ENCODE results near the gene PALD1.

PALD1 gene

GRCh38 chr10:70512149-70512639 lies 33.6 kb downstream of the PALD1 start:
- no peak for DNase-seq

GRCh38 chr10:70513848-70514309 lies 35.3 kb downstream of the PALD1 start:
- TF ChIP-seq GATA1 (IDR thresholded peaks at IDR 0.05; ENCODE audit: low read depth, low read length) (no peak), POLR2A (IDR thresholded peaks at IDR 0.05; ENCODE audit: low read length) (no peak)
- no peak for DNase-seq

More at GRCh38 chr10:70512149-70512639, 33.6 kb downstream of the PALD1 start:
- no peak for TF ChIP-seq GATA1 (IDR thresholded peaks at IDR 0.05; ENCODE audit: low read depth, low read length)
- no peak for TF ChIP-seq POLR2A (IDR thresholded peaks at IDR 0.05; ENCODE audit: low read length)

- DNase-seq, result no peak
- TF ChIP-seq POLR2A (IDR thresholded peaks at IDR 0.05; ENCODE audit: low read length), result no peak
- TF ChIP-seq GATA1 (IDR thresholded peaks at IDR 0.05; ENCODE audit: low read depth, low read length), result no peak
Measured at GRCh38 chr10:70514591-70514990, 36.0 kb downstream of the PALD1 start.

- TF ChIP-seq GATA1 (IDR thresholded peaks at IDR 0.05; ENCODE audit: low read depth, low read length) (no peak), POLR2A (IDR thresholded peaks at IDR 0.05; ENCODE audit: low read length) (no peak)
- DNase-seq, result no peak
Measured at GRCh38 chr10:70515035-70515667, 36.6 kb downstream of the PALD1 start.

- TF ChIP-seq POLR2A (IDR thresholded peaks at IDR 0.05; ENCODE audit: low read length) (no peak), GATA1 (IDR thresholded peaks at IDR 0.05; ENCODE audit: low read depth, low read length) (no peak)
- DNase-seq, result no peak
Measured at GRCh38 chr10:70518695-70519094, 40.1 kb downstream of the PALD1 start.

- no peak for TF ChIP-seq POLR2A (IDR thresholded peaks at IDR 0.05; ENCODE audit: low read length)
- TF ChIP-seq GATA1 (IDR thresholded peaks at IDR 0.05; ENCODE audit: low read depth, low read length), result no peak
- DNase-seq, result no peak
Measured at GRCh38 chr10:70523057-70523456, 44.5 kb downstream of the PALD1 start.

- DNase-seq, result no peak
- TF ChIP-seq POLR2A (IDR thresholded peaks at IDR 0.05; ENCODE audit: low read length), result no peak
- TF ChIP-seq GATA1 (IDR thresholded peaks at IDR 0.05; ENCODE audit: low read depth, low read length), result no peak
Measured at GRCh38 chr10:70523549-70523948, 45.0 kb downstream of the PALD1 start.

- no peak for DNase-seq
Measured at GRCh38 chr10:70528314-70528713, 49.7 kb downstream of the PALD1 start.

GRCh38 chr10:70528741-70529362 lies 50.3 kb downstream of the PALD1 start:
- TF ChIP-seq POLR2A (IDR thresholded peaks at IDR 0.05; ENCODE audit: low read length), result no peak
- TF ChIP-seq GATA1 (IDR thresholded peaks at IDR 0.05; ENCODE audit: low read depth, low read length), result no peak
- DNase-seq, result peak; percentile 12 to 34

More at GRCh38 chr10:70528314-70528713, 49.7 kb downstream of the PALD1 start:
- TF ChIP-seq GATA1 (IDR thresholded peaks at IDR 0.05; ENCODE audit: low read depth, low read length) (no peak), POLR2A (IDR thresholded peaks at IDR 0.05; ENCODE audit: low read length) (no peak)

GRCh38 chr10:70529848-70530247 lies 51.3 kb downstream of the PALD1 start:
- DNase-seq, result no peak
- TF ChIP-seq POLR2A (IDR thresholded peaks at IDR 0.05; ENCODE audit: low read length), result no peak
- TF ChIP-seq GATA1 (IDR thresholded peaks at IDR 0.05; ENCODE audit: low read depth, low read length), result no peak

- TF ChIP-seq GATA1 (IDR thresholded peaks at IDR 0.05; ENCODE audit: low read depth, low read length), result no peak
- no peak for TF ChIP-seq POLR2A (IDR thresholded peaks at IDR 0.05; ENCODE audit: low read length)
- DNase-seq, result no peak
Measured at GRCh38 chr10:70530315-70530714, 51.7 kb downstream of the PALD1 start.

- TF ChIP-seq POLR2A (IDR thresholded peaks at IDR 0.05; ENCODE audit: low read length) (no peak), GATA1 (IDR thresholded peaks at IDR 0.05; ENCODE audit: low read depth, low read length) (no peak)
- DNase-seq, result no peak
Measured at GRCh38 chr10:70532554-70533188, 54.1 kb downstream of the PALD1 start.

GRCh38 chr10:70533189-70533558 lies 54.6 kb downstream of the PALD1 start:
- TF ChIP-seq GATA1 (IDR thresholded peaks at IDR 0.05; ENCODE audit: low read depth, low read length), result no peak
- no peak for TF ChIP-seq POLR2A (IDR thresholded peaks at IDR 0.05; ENCODE audit: low read length)
- DNase-seq, result no peak

- no peak for TF ChIP-seq POLR2A (IDR thresholded peaks at IDR 0.05; ENCODE audit: low read length)
- no peak for TF ChIP-seq GATA1 (IDR thresholded peaks at IDR 0.05; ENCODE audit: low read depth, low read length)
Measured at GRCh38 chr10:70534281-70534680, 55.7 kb downstream of the PALD1 start.

More at GRCh38 chr10:70534281-70534680, 55.7 kb downstream of the PALD1 start:
- DNase-seq, result no peak

Measured in erythroblast (primary cell).